DOHH2 (cell line): ENCODE results near the gene ELAVL3.

ENCODE experiments used
- CTCF ChIP-seq: fragments of 200-600 bp; sonication (generic); IDR thresholded peaks from one replicate; pipeline ENCODE4 v1.5.1; 2014; ENCODE audit warnings: antibody characterized with exemption, mild to moderate bottlenecking, low read depth, low read length; ENCODE audit not compliant: poor library complexity, severe bottlenecking
- EZH2phosphoT487 ChIP-seq: fragments of 200-600 bp; sonication (generic); IDR thresholded peaks from 2 replicates; pipeline ENCODE4 v1.6.1; 2017; ENCODE audit warnings: borderline replicate concordance, mild to moderate bottlenecking, antibody characterized with exemption, low read length, moderate library complexity, mixed read lengths

DNA sequence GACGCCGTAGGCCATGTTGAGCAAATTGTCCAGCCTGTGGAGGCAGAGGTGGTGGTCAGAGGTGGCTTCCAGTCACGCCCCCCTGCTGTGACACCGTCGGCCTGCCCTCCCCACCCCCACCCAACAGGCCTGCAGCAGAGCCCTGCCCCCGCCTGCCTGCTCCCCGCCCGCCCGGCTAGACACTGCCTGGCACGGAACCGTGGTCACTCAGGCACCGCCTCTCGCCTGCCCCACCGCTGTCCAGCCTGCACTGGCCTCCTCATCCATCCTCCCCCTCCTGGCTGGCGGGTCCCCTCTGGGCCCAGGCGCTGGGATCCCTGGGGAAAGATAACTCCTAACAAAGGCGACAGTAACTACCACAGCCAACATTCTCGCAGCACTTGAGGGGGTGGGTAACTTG, 23.7 kb downstream of the ELAVL3 start:
- TF ChIP-seq CTCF: no peak
- TF ChIP-seq EZH2phosphoT487: no peak
